IMR-90 (cell line): Measurements from ENCODE around the gene C2CD4C. TPM values are rescaled to one million over a fixed set of nuclear protein-coding genes. Genes with fewer than 3 reads are reported as not detected.

Experiments
- ATAC-seq: fragments of 200-7000 bp; cut with Tn5 transposase; 2 replicates; pipeline ENCODE4 v1.9.1; 2020; ENCODE audit warnings: low read depth, mild to moderate bottlenecking, moderate library complexity
- BruUV-seq: library from RNA; stranded (reverse); fragments of 400-500 nt; replicated peaks from 2 replicates; lab custom pipeline; 2021; lab: Mats Ljungman, UMichigan
- CTCF ChIA-PET: fragments of 300-600 bp; formaldehyde crosslinking; extraction: SDS; loops from one replicate; lab custom pipeline; 2021; ENCODE audit warnings: antibody characterized with exemption; lab: Yijun Ruan, JAX
- POLR2A ChIA-PET: fragments of 300-600 bp; sonication (Branson Sonifier 250); formaldehyde crosslinking; loops from one replicate; lab custom pipeline; 2022; ENCODE audit warnings: antibody characterized with exemption; ENCODE audit not compliant: unreplicated experiment; lab: Charles Lee
- DNase-seq: peaks from one replicate; pipeline ENCODE4 v3.0.0; 2013
- H2AFZ ChIP-seq: replicated peaks from 2 replicates; pipeline ENCODE3; 2013; ENCODE audit warnings: low read length, mild to moderate bottlenecking; ENCODE audit not compliant: poor library complexity
- H2AK5ac ChIP-seq: 2 replicates; pipeline ENCODE4 v1.6.1; 2013; ENCODE audit warnings: low read depth, low read length, inconsistent platforms
- H2AK9ac ChIP-seq: replicated peaks from 2 replicates; pipeline ENCODE3; 2013; ENCODE audit warnings: mild to moderate bottlenecking, low read depth, low read length, moderate library complexity; ENCODE audit not compliant: poor library complexity
- H2BK120ac ChIP-seq: 2 replicates; pipeline ENCODE4 v1.6.1; 2013; ENCODE audit warnings: low read depth, low read length, inconsistent platforms
- H2BK15ac ChIP-seq: 3 replicates; pipeline ENCODE4 v1.6.1; 2013; ENCODE audit warnings: low read depth, low read length, inconsistent platforms
- H2BK20ac ChIP-seq: 2 replicates; pipeline ENCODE4 v1.6.1; 2013; ENCODE audit warnings: low read depth, mild to moderate bottlenecking, inconsistent platforms, low read length, moderate library complexity
- H2BK5ac ChIP-seq: 2 replicates; pipeline ENCODE4 v1.6.1; 2013; ENCODE audit warnings: mild to moderate bottlenecking, low read depth, low read length, inconsistent platforms; ENCODE audit not compliant: poor library complexity, severe bottlenecking
- H3K14ac ChIP-seq: replicated peaks from 2 replicates; pipeline ENCODE4 v1.6.1; 2013; ENCODE audit warnings: low read depth, low read length, inconsistent platforms
- H3K18ac ChIP-seq: 2 replicates; pipeline ENCODE4 v1.6.1; 2013; ENCODE audit warnings: low read depth, low read length, control low read depth
- H3K23ac ChIP-seq: 2 replicates; pipeline ENCODE4 v1.6.1; 2013; ENCODE audit warnings: low read depth, low read length, inconsistent platforms
- H3K27ac ChIP-seq: 2 replicates; pipeline ENCODE4 v1.5.1; 2013; ENCODE audit warnings: mild to moderate bottlenecking, control low read depth, low read length; ENCODE audit not compliant: insufficient read depth
- H3K27me3 ChIP-seq: 2 replicates; pipeline ENCODE4 v1.6.1; 2013; ENCODE audit warnings: low read length; ENCODE audit not compliant: control insufficient read depth, insufficient read depth
- H3K36me3 ChIP-seq: 2 replicates; pipeline ENCODE4 v1.6.1; 2013; ENCODE audit warnings: low read length, mixed read lengths; ENCODE audit not compliant: control insufficient read depth, insufficient read depth
- H3K4ac ChIP-seq: 2 replicates; pipeline ENCODE4 v1.6.1; 2013; ENCODE audit warnings: low read depth, low read length, inconsistent platforms
- H3K4me1 ChIP-seq: 2 replicates; pipeline ENCODE4 v1.6.1; 2013; ENCODE audit warnings: low read length, mixed read lengths; ENCODE audit not compliant: control insufficient read depth, insufficient read depth
- H3K4me2 ChIP-seq: 2 replicates; pipeline ENCODE4 v1.6.1; 2013; ENCODE audit warnings: low read depth, mild to moderate bottlenecking, control low read depth, low read length, moderate library complexity
- H3K4me3 ChIP-seq: 2 replicates; pipeline ENCODE4 v1.5.1; 2013; ENCODE audit warnings: low read depth, mild to moderate bottlenecking, control low read depth, low read length, moderate library complexity; ENCODE audit not compliant: insufficient read depth
- H3K56ac ChIP-seq: 2 replicates; pipeline ENCODE4 v1.6.1; 2013; ENCODE audit warnings: low read length, inconsistent platforms; ENCODE audit not compliant: insufficient read depth; ENCODE audit errors: extremely low read depth
- H3K79me1 ChIP-seq, 2 experiments: 2 replicates each; pipeline ENCODE4 v1.6.1; 2013; ENCODE audit warnings: low read length in 2 of 2, inconsistent platforms in 1 of 2, low read depth in 1 of 2
- H3K9ac ChIP-seq: 2 replicates; pipeline ENCODE4 v1.6.1; 2013; ENCODE audit warnings: low read depth, low read length, control low read depth
- H3K9me1 ChIP-seq: 2 replicates; pipeline ENCODE4 v1.6.1; 2013; ENCODE audit warnings: low read length, inconsistent platforms; ENCODE audit not compliant: insufficient read depth
- H3K9me3 ChIP-seq: 2 replicates; pipeline ENCODE4 v1.6.1; 2013; ENCODE audit warnings: low read length; ENCODE audit not compliant: control insufficient read depth, insufficient read depth
- H4K20me1 ChIP-seq: 2 replicates; pipeline ENCODE4 v1.6.1; 2013; ENCODE audit warnings: low read length, inconsistent platforms; ENCODE audit not compliant: insufficient read depth
- H4K5ac ChIP-seq: 2 replicates; pipeline ENCODE4 v1.6.1; 2013; ENCODE audit warnings: mild to moderate bottlenecking, low read depth, low read length, control low read depth
- H4K8ac ChIP-seq, 2 experiments: 2 replicates each; pipeline ENCODE4 v1.6.1; 2013; ENCODE audit warnings: low read depth in 2 of 2, low read length in 2 of 2, control low read depth in 1 of 2, inconsistent platforms in 1 of 2
- H4K91ac ChIP-seq: 2 replicates; pipeline ENCODE4 v1.6.1; 2013; ENCODE audit warnings: low read depth, low read length, inconsistent platforms; ENCODE audit not compliant: insufficient read depth
- RAD21 ChIP-seq: IDR thresholded peaks from 2 replicates; pipeline ENCODE4 v1.6.1; 2012; ENCODE audit warnings: low read length, improper control_type of control experiment
- USF2 ChIP-seq: fragments of 150-350 bp; IDR thresholded peaks from 2 replicates; pipeline ENCODE4 v1.6.1; 2017; ENCODE audit warnings: mild to moderate bottlenecking, antibody characterized with exemption, low read length, low read depth
- WGBS, 2 experiments: methylation state at CpG; one replicate each; pipeline versions ENCODE4 v1.1.5 to v1.1.7; 2013; ENCODE audit warnings: missing lambda C conversion rate in 2 of 2; ENCODE audit not compliant: insufficient read length in 1 of 2; ENCODE audit errors: extremely low coverage in 2 of 2; 5-methylcytosine and 5-hydroxymethylcytosine counted together
- dilution Hi-C: fragments of 300-500 bp; cut with HindIII; formaldehyde crosslinking; loops from one replicate; pipeline ENCODE4 v1.14.3; 2018; ENCODE audit warnings: low sequenced_read_pairs; ENCODE audit not compliant: unreplicated experiment
- in situ Hi-C: fragments of 300-500 bp; cut with MboI; formaldehyde crosslinking; loops from 3 replicates; pipeline ENCODE4 v1.14.3; 2019; ENCODE audit warnings: low sequenced_read_pairs, inconsistent platforms, mixed read lengths
- intact Hi-C: fragments of 100-400 bp; cut with micrococcal nuclease; formaldehyde crosslinking; loops from 2 replicates; pipeline ENCODE4 v1.10.0; 2022
- polyA plus RNA-seq, 3 experiments: library from polyadenylated mRNA; depleted of rRNA; stranded (reverse); fragments of >200 nt; gene quantifications; 2 replicates each; pipeline ENCODE4 v1.2.3, GENCODE V29; 2012; ENCODE audit warnings: low replicate concordance in 1 of 3
- total RNA-seq: library from RNA; depleted of rRNA; stranded (reverse); fragments of >200 nt; gene quantifications from 2 replicates; pipeline ENCODE4 v1.2.3, GENCODE V29; 2012

Gene C2CD4C
- total and polyA plus RNA-seq, 2 of the 4 experiments (the other 2 are of a cell fraction) = under 0.01 to 0.07 TPM

DNA sequence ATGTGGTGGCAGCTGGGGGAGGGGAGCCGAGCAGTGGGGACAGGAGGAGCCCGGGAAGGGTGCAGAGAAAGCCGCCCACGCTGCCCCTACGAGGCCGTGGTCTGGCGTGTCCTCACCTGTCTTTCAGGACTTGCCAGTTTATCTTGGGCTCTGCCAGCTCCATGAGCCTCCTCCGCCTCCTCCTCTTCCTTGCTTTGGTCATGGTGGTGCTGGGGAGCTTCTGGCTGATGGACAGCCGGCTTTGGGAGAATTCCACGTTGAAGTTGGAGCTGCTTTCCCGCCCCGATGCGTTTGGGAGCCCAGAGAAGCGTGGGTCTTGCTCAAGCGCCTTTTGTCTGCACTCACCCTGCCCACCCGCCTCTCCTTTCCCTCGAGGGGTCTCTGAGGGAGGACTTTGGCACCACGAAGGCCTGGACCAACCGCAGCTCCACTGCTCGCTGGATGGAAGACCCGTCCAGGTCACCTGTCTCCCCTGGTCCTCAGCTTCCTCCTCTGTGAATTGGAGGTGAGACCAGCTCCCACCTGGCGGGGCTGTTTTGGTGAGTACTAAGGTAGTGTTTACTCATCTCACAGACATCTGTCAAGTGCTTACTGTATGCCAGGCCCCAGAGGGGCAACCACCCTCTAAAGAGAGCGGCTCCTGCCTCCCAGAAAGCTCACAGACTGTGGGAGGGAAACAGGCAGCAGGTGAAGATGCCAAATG, 34.6 kb downstream of the C2CD4C start:
- no peaks in the 10 kb centered on the region for H3K9me1 ChIP-seq
- no peak overlapping the region for H3K4me2 ChIP-seq
- no peak overlapping the region for H3K18ac ChIP-seq
- no peak overlapping the region for H3K4me3 ChIP-seq
- no peak overlapping the region for H3K14ac ChIP-seq
- no TSS peak for BruUV-seq
- H4K5ac ChIP-seq = no peak overlapping the region
- H2AK5ac ChIP-seq = no peak overlapping the region
- H3K9ac ChIP-seq = no peak overlapping the region
- H3K56ac ChIP-seq = no peak overlapping the region
- H3K4ac ChIP-seq = no peak overlapping the region
- POLR2A ChIA-PET = no interaction called here
- H3K79me1 ChIP-seq = no peaks in the 10 kb centered on the region
- no peak overlapping the region for H3K27ac ChIP-seq
- peaks cover 51% of the 10 kb centered on the region for H3K27me3 ChIP-seq
- peak overlapping the region; percentile 21 for H2AFZ ChIP-seq
- no peaks in the 10 kb centered on the region for H4K20me1 ChIP-seq
- H3K36me3 ChIP-seq = no peaks in the 10 kb centered on the region
- in situ Hi-C loops (no loop called here), dilution Hi-C loops (no loop called here), intact Hi-C loops (no loop called here)
- no peak overlapping the region for H2BK5ac ChIP-seq
- no peak overlapping the region for H2BK120ac ChIP-seq
- H2AK9ac ChIP-seq = no peak overlapping the region
- H2BK15ac ChIP-seq = no peak overlapping the region
- TF ChIP-seq RAD21 (no peak), USF2 (no peak)
- 83% methylated on average over 6 of the region's 23 CpGs; no CpG with 5 or more reads in 1 of the 2 experiments for WGBS, 2 experiments
- no peak overlapping the region for H4K8ac ChIP-seq
- no peak overlapping the region for H2BK20ac ChIP-seq
- ATAC-seq (no peak), DNase-seq (no peak)
- no peaks in the 10 kb centered on the region for H3K9me3 ChIP-seq
- no peak overlapping the region for H3K23ac ChIP-seq
- CTCF ChIA-PET = no interaction called here
- H4K91ac ChIP-seq = no peak overlapping the region
- peaks cover 1% of the 10 kb centered on the region; the same call in 1 of the 2 replicates for H3K4me1 ChIP-seq
